K562 (cell line): Measurements from ENCODE around the gene MT4. TPM values are rescaled to one million over a fixed set of nuclear protein-coding genes. Genes with fewer than 3 reads are reported as not detected.

Experiments
- EP300 ChIP-seq: IDR thresholded peaks from 2 replicates; pipeline ENCODE4 v1.6.1; 2012; ENCODE audit warnings: low read length, improper control_type of control experiment
- FOSL1 ChIP-seq: fragments of 200-800 bp; sonication (Bioruptor generic); conservative IDR thresholded peaks from 2 replicates; pipeline ENCODE4 v1.6.1; 2016; ENCODE audit warnings: missing genetic modification characterization, missing compliant biosample characterization
- GATAD2B ChIP-seq: fragments of 450-650 bp; IDR thresholded peaks from 2 replicates; pipeline ENCODE4 v1.6.1; 2017; ENCODE audit warnings: mild to moderate bottlenecking, borderline replicate concordance
- HES1 ChIP-seq: fragments of 450-650 bp; IDR thresholded peaks from 2 replicates; pipeline ENCODE4 v1.6.1; 2016; ENCODE audit warnings: low read depth, mild to moderate bottlenecking, moderate library complexity
- KDM5B ChIP-seq: fragments of 200-600 bp; sonication (generic); IDR thresholded peaks from 2 replicates; pipeline ENCODE4 v1.6.1; 2012; ENCODE audit warnings: low read depth, mild to moderate bottlenecking, moderate library complexity, low read length, control low read depth, inconsistent platforms; ENCODE audit not compliant: insufficient replicate concordance
- MBD1 ChIP-seq: fragments of 250-450 bp; sonication (Bioruptor Pico); IDR thresholded peaks from 2 replicates; pipeline ENCODE4 v1.8.0; 2022; ENCODE audit warnings: inconsistent platforms
- NFIC ChIP-seq: fragments of 450-650 bp; IDR thresholded peaks from 2 replicates; pipeline ENCODE4 v1.6.1; 2017; ENCODE audit warnings: mild to moderate bottlenecking, inconsistent platforms
- POLR2AphosphoS2 ChIP-seq: IDR thresholded peaks from 2 replicates; pipeline ENCODE4 v1.6.1; 2012; ENCODE audit warnings: low read length, improper control_type of control experiment
- SETDB1 ChIP-seq: IDR thresholded peaks from one replicate; pipeline ENCODE4 v1.6.1; 2012; ENCODE audit warnings: low read length, control low read depth, inconsistent platforms
- SMAD1 ChIP-seq: fragments of 150-350 bp; IDR thresholded peaks from 2 replicates; pipeline ENCODE4 v1.6.1; 2014; ENCODE audit warnings: low read length, low read depth; ENCODE audit not compliant: partially characterized antibody
- XRCC5 ChIP-seq: fragments of 200-400 bp; formaldehyde crosslinking; IDR thresholded peaks from 2 replicates; pipeline ENCODE4 v1.6.1; 2017; ENCODE audit warnings: low read depth, mild to moderate bottlenecking, low read length
- ZNF518B ChIP-seq: fragments of 250-450 bp; sonication (Bioruptor Pico); IDR thresholded peaks from 2 replicates; pipeline ENCODE4 v1.5.0; 2021; ENCODE audit warnings: mild to moderate bottlenecking, moderate library complexity
- ZNF780A ChIP-seq: fragments of 250-450 bp; sonication (Bioruptor Pico); IDR thresholded peaks from 2 replicates; pipeline ENCODE4 v1.5.0; 2021; ENCODE audit warnings: mild to moderate bottlenecking
- polyA plus RNA-seq, 8 experiments: library from polyadenylated mRNA; depleted of rRNA in 4 of 8; stranded (reverse) in 5 of 8; unstranded in 3 of 8; fragments of >200 nt; fragmentation: Nextera tagmentation in 2 of 8; fragmentation: Illumina TruSeq in 1 of 8; extraction: Ambion mirVana in 2 of 8; extraction: Trizol in 1 of 8; gene quantifications; 2 replicates each; pipeline versions ENCODE4 v1.2.1 to v1.2.3, GENCODE V29; 2011 to 2014; ENCODE audit warnings: inconsistent platforms in 1 of 8, missing spikeins in 1 of 8
- total RNA-seq, 7 experiments: library from RNA; depleted of rRNA in 6 of 7; stranded (reverse); fragments of >200 nt in 6 of 7; fragmentation: Illumina TruSeq in 2 of 7; extraction: Trizol in 2 of 7; gene quantifications; 2 replicates each; pipeline versions ENCODE4 v1.2.1 to v1.2.3, GENCODE V29; 2011 to 2021; ENCODE audit warnings: low replicate concordance in 1 of 7
- TF ChIP-seq, protein P1 (sequence below): fragments of 450-650 bp; IDR thresholded peaks from 2 replicates; pipeline ENCODE4 v1.6.1; 2014; ENCODE audit warnings: low read depth, mild to moderate bottlenecking, moderate library complexity, borderline replicate concordance
- TF ChIP-seq, protein P2 (sequence below): IDR thresholded peaks from 2 replicates; pipeline ENCODE4 v1.6.1; 2011; ENCODE audit warnings: borderline replicate concordance, low read depth, mild to moderate bottlenecking, moderate library complexity, low read length; ENCODE audit not compliant: insufficient read depth, poor library complexity, severe bottlenecking

MT4 gene
- total and polyA plus RNA-seq, 9 of the 15 experiments (the other 6 are each of a cell fraction or from before 2014, with no cell fraction given) = not detected

DNA sequence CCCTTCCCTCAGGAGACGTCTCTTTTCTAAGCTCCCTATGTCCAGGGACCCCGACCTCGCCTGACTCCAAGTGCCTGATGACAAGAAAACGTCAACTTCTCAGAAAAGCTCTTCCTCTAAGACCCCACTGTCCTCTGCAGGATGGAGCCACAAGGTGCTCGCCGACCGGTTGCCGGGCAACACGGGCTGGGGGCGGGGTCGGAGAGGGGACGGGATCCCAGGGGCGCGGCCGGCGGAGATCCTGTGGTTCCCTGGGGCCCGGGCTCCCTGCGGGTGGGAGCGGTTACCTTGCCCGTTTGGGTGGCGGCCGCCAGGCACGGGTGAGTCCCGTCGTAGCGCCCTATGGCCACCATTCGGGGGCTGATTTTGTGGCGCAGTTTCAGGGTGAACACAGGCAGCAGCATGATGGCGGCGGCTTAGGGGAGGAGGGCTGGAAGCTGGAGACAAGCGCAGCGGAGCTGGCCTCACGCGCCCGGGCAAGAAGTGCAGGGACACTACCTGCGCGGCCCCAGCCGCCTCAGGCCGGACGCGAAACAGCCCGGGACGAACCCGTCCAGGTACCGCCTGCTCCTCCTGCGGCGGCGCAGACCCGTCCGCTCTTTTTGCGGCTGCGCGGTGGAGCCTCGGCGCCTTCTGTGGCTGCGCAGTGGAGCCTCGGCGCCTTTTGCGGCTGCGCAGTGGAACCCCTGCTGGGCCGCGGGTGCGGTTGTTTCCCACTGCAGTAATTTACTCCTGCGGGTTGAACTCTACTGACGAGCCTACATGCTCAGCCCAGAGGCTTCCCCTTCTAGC, 45.2 kb upstream of the MT4 start, which contains the start of gene BBS2 (continued):
- TF ChIP-seq, protein P1, sequence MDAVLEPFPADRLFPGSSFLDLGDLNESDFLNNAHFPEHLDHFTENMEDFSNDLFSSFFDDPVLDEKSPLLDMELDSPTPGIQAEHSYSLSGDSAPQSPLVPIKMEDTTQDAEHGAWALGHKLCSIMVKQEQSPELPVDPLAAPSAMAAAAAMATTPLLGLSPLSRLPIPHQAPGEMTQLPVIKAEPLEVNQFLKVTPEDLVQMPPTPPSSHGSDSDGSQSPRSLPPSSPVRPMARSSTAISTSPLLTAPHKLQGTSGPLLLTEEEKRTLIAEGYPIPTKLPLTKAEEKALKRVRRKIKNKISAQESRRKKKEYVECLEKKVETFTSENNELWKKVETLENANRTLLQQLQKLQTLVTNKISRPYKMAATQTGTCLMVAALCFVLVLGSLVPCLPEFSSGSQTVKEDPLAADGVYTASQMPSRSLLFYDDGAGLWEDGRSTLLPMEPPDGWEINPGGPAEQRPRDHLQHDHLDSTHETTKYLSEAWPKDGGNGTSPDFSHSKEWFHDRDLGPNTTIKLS = peak; percentile 21; the same call in 1 of the 2 replicates
- TF ChIP-seq SMAD1 (no peak), ZNF518B (CRISPR knock-in tag) (no peak), EP300 (peak; percentile 3; the same call in 1 of the 2 replicates), XRCC5 (no peak), SETDB1 (no peak), NFIC (no peak), GATAD2B (no peak), ZNF780A (CRISPR knock-in tag) (no peak), HES1 (no peak), MBD1 (CRISPR knock-in tag) (no peak), KDM5B (peak; percentile 82), POLR2AphosphoS2 (no peak; the same call in 1 of the 2 replicates), FOSL1 (tag) (no peak)
- TF ChIP-seq, protein P2, sequence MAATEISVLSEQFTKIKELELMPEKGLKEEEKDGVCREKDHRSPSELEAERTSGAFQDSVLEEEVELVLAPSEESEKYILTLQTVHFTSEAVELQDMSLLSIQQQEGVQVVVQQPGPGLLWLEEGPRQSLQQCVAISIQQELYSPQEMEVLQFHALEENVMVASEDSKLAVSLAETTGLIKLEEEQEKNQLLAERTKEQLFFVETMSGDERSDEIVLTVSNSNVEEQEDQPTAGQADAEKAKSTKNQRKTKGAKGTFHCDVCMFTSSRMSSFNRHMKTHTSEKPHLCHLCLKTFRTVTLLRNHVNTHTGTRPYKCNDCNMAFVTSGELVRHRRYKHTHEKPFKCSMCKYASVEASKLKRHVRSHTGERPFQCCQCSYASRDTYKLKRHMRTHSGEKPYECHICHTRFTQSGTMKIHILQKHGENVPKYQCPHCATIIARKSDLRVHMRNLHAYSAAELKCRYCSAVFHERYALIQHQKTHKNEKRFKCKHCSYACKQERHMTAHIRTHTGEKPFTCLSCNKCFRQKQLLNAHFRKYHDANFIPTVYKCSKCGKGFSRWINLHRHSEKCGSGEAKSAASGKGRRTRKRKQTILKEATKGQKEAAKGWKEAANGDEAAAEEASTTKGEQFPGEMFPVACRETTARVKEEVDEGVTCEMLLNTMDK = peak; percentile 24
